Mucosa of gallbladder (tissue), 1 donor: ENCODE results near the gene GNAI3. TPM values are rescaled to one million over a fixed set of nuclear protein-coding genes. Genes with fewer than 3 reads are reported as not detected.

Source experiments
- DNase-seq: peaks from one replicate; pipeline ENCODE4 v3.0.0-alpha.2; 2020; ENCODE audit warnings: low spot score
- total RNA-seq: library from RNA; stranded (reverse); gene quantifications from one replicate; pipeline ENCODE4 v1.2.1, GENCODE V29; 2021
- donor health status: DM: no; HTN: no; CAD: no.

Gene GNAI3
- total RNA-seq, 1 donor from 2014 or later, result 6.7 TPM

DNA sequence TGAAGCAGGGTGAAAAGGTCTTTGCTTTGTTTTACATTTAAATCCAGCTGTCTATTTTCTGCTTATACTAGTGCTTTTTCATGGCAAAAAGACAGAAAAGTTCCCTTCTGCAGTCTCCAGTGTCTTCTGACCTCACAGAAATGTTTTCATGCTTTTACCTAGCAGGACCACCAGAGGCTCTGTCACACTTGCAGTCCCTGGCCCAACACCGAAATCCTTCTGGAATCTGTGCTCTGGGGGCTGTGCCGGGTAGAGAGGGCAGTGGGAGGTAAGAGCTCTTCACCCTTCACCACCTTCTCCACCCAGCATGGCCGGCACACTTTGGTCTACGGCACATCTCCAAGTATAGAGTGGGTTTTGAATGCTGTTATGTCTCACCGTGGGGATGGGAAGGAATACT is 50.2 kb downstream of the GNAI3 start:
- no peak for DNase-seq

GRCh38 chr1:109603229-109603628 is 54.8 kb downstream of the GNAI3 start:
- no peak for DNase-seq

DNA sequence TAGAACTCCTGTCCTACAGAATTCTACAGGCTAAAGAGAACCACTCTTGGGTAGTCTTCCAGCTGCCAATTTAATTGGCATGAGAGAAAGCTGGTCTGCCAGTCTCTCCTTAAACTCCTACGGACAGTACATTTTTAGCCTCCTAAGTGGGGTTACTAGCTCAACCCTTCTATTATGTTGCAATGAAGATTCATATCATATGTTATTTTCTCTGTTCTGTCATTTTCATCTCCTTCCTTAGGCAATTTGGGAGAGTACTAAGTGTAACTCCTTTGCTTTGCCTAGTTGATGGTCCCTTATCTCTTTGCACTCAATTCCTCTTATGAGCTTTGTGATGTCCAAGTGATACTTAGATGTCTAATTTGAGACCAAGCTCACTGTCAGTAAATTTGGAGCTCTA is 57.0 kb downstream of the GNAI3 start:
- DNase-seq, result no peak

GRCh38 chr1:109609881-109610280 is 61.5 kb downstream of the GNAI3 start:
- DNase-seq, result no peak

DNA sequence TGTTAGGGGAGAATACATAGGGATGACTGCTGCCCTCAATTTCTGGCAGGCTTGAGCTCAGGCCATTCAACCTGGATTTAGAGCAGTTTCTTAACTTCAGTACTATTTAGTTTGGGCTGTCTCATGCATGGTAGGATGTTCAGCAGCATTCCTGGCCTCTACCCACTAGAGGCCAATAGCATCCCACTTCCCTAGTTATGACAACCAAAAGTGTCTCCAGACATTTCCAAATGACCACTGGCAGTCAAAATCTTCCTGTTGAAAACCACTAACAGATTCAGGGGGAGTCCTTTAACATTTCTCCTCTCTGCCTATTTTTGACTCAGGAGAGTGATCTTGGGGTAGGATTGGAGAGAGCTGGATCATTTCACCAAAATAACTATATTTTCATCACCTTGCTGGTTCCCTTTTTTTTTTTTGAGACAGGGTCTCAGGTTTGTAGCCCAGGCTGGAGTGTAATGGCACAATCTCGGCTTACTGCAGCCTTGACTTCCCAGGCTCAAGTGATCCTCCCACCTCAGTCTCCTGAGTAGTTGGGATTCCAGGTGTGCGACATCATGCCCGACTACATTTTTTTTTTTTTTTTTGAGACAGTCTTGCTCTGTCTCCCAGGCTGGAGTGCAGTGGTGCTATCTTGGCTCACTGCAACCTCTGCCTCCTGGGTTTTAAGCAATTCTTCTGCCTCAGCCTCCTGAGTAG is 62.3 kb downstream of the GNAI3 start:
- DNase-seq, result no peak

- DNase-seq, result no peak
Observed at GRCh38 chr1:109611308-109611990, 63.0 kb downstream of the GNAI3 start.

DNA sequence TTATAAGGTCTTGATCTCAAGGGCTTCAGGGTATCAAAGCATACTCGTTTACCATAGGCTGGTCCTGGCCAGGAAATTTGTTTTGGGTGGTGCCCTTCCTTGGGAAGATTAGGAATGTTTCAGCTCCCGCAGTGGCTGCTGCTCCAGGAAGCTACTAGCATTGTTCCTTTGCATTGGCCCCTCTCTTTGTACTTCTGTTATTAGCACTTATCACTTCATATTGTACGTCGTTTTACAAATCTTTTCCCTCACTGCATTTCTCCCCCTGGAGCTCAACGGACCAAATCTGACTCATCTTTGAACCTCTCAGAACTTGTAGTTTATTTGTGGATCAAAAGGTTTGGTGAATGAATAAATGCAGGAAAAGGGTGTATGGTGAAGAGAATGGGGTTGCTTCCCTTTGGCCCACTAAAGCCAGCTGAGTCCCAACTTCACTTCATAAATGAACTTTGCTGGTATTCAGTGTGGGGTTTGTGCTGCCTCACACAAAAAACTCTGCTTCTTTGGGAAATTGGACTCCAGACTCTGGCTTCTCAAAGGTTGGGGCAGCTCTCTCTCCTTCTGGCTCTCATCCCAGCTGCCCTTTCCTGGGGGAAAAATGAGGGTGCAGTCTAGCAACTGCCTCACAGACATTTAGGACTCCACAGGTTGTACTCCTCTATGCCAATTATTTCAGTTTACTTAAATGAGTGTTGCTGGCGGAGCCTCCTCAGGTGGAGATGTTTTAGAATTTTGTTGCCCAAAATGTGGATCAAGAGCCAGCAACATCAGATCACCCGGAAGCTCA is 65.1 kb downstream of the GNAI3 start:
- no peak for DNase-seq

DNA sequence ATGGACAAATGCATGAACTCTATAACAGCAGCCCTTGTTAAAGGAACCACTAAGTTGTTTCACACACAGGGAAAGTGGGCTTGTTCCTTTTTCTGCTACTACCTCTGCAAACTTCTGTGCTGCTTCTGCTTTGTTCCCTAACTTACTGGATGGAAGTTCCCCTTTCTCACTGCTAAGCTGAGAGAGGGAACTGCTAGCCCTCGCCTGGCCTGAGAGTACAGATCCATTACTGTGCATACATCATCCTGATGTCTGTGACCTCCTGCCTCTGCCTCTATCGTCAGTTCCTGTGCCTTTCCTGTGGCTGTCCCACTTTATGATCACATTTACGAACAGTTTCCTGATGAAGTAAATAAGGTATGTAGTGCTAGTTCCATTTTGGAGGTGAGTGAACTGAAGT is 67.5 kb downstream of the GNAI3 start:
- DNase-seq, result no peak

DNA sequence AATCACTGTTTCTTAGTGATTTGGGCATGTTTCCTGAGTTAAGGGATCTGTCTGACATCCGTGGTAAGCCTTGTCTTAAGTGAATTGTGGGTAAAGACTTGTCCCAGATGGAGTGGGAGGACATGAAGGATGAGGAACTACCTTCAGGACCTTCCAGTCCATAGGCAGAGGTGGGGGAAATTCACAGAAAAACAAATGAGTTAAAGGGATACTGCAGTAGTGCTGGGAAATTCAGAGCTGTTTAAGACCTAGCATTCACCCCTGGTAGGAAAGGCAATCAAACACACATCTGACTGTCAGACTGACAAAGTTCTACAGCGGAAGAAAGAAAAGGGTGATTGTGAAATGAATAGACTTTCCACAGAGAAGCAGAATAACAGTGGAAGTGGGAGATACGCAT is 68.0 kb downstream of the GNAI3 start:
- DNase-seq, result no peak

DNA sequence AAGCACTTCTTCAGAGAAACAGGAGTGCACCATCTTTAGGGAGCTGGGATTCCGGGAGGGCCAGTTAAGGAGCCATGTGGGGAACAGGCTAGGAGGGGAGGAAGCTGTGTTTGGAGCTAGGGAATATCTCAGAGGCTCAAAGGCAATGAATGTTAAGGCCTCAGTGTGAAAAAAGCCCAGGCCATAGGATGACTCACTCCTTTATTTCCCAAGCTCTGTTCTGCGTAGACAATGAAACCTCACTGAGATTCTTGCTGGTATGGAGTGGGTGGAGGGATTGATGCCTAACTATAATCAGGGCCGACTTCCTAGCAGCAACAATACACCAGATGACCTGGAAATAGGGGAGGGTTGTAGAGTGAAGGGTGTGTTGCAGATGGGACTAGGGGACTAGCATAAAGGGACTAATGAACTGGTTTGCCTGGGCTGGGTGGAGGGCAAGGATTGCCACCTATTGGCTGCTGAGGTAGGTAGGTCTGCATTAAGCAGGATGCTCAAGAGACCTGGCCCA is 68.9 kb downstream of the GNAI3 start:
- DNase-seq, result no peak

GRCh38 chr1:109618661-109619575 is 70.5 kb downstream of the GNAI3 start:
- DNase-seq, result peak; percentile 78

- peak; percentile 79 for DNase-seq
Observed at GRCh38 chr1:109619576-109620400, 71.4 kb downstream of the GNAI3 start, which contains the start of the genes AMPD2 and GNAT2. TSS of gene AMPD2 (plus strand) at chr1:109619837. CDS start at chr1:109621176, 1,339 bp downstream. TSS of gene GNAT2 (minus strand) at chr1:109619616. CDS start at chr1:109612870, 6,746 bp downstream.

- DNase-seq, result no peak
Observed at GRCh38 chr1:109620401-109620791, 72.0 kb downstream of the GNAI3 start.

DNA sequence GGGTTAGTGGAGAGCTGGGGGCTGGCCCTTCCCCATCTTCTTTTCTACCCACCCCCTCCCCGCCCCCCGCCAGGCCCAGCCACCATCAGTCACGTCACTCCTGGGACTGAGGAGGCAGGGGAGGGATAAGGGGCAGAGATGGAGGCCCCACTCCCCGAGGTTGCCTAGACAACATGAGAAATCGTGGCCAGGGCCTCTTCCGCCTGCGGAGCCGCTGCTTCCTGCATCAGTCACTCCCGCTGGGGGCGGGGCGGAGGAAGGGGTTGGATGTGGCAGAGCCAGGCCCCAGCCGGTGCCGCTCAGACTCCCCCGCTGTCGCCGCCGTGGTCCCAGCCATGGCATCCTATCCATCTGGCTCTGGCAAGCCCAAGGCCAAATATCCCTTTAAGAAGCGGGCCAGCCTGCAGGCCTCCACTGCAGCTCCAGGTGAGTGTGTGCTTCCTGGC is 72.4 kb downstream of the GNAI3 start:
- peak; percentile 93 for DNase-seq

DNA sequence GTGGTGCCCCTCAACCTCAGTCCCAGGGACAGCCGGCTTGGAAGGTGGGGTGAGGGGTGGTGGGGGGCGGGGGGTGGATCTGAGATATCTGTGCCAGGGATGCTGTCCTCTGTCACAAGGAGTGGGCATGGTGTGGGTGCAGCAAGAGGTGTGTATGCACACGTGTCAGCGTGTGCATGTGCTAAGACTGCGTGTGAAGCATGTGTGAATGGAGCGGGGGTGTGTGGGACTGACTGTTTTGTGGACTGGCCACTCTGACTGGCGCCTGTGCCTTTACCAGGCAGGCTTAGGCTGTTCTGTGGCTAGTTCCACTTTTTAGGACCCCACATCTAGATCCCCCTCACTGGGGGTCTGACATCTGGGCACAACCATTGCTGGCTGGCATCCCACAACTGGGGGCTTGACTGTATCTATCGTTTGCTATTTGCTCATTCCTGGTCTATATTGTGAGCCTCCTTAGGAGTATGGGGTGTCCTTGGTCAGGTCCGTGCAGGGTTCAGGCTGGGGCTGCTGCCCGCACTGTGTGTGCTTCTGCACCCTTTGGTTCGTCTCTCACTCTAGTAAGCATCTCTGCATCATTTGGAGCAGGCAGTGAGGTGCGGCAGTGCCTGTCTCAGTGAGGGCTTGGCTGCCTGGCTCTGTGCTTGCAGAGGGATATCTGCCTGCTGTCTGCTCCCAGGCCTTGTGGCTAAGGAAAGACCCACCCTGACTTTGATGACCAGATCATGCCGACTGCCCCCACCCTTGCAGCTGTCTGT is 73.1 kb downstream of the GNAI3 start:
- no peak for DNase-seq

- DNase-seq, result no peak
Observed at GRCh38 chr1:109622137-109622892, 73.9 kb downstream of the GNAI3 start.

DNA sequence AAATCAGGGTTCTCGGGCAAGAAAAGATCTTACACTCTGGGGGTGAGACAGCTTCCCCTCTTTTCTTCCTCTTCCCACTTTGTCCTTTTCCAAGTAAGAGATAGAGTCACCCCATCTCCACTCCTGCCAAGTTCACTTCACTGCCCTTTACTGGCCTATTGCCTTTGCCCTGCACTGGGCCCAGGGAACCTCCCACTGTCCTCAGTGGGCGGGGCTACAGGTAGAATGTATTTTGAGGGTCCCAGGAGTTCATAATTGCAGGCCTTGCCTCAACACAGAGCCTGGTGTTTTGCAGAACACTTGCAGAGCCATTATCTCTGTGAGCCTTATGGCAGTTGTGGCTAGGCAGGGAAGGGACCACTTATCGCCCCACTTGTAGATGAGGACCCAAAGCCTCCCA is 74.5 kb downstream of the GNAI3 start:
- no peak for DNase-seq

DNA sequence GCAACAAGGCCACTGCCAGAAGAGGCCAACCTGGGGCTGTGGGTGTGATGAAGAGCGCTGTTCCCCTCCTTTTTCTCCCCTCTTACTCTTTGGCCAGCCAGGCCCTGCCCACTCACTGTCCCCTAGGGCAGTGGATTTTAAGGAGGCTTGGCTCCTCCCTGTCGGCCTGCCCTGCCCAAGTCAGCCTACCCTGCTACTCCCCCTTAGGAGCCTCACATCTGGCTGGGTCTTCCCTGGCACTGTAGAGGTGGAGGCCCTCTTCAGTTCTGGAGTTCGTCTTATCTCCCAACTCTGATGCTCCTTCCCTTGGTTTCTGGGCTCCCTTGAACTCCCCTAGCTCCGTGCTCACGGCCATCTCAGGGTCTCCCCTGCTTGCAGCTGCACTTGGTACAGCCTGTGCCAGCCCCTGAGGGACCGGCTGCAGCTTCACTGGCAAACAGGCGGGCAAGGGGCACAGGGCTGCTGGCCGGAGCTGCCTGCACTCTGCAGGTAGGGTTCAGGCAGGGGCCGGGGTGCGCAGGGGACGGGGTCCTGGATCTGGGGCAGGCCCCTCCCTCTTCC is 75.3 kb downstream of the GNAI3 start:
- DNase-seq, result no peak
